Tongue (tissue), 2 donors: ENCODE data around the gene SLC7A6OS. TPM values are rescaled to one million over a fixed set of nuclear protein-coding genes. Genes with fewer than 3 reads are reported as not detected.

Experiments used
- DNase-seq: peaks from one replicate; pipeline ENCODE4 v3.0.0-alpha.2; 2015
- total RNA-seq: library from RNA; depleted of rRNA; stranded (reverse); fragments of >200 nt; gene quantifications from one replicate; pipeline ENCODE4 v1.2.3, GENCODE V29; 2014

SLC7A6OS gene
- total RNA-seq, 1 donor from 2014 or later, result 12.9 TPM

DNA sequence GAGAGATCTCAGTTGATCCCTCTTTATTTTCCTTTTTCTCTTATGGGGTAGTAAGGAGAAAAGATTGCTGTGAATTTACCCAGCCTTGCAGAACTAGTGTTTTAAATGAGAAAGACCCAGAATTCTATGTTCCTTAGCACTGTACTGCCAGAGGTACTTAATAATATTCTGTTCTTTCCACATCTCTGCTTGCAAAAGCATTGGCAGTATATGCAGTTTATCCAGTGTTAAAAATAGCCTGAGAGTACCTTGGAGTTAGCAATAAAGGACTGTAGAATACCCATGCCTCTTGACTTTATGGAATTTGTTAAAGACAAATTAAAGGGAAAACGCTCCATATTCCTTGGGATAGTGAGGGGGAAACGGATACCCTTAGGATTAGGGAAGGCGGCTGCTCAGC is 34.5 kb downstream of the SLC7A6OS start:
- DNase-seq, result no peak

DNA sequence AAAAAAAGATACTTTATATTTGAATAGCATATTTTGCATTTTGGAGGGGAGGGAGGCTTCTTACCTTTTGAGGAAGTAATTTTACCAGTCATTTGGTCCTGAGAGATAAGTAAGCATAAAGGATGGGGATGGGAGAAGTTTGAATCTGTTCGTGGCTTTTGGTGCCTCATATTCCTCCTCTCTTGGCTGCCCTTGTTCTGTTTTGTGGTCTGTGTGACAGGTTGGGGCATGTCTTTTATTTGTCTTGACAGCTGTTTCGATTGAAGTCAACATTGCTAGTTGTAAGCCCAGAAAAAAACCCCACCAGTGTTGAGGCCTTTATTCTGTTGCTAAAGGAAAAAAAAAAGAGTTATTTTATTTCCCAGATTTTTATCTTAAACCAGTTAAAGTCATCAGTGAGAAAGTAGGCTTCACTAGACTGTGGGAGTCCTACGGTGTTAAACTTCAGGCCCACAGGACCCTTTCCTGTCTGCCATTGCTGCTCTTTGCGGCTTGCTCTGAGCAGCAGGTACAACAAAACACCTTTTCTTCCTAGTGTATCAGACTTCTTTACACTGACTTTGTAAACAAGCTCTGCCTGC is 35.0 kb downstream of the SLC7A6OS start:
- DNase-seq, result no peak

DNA sequence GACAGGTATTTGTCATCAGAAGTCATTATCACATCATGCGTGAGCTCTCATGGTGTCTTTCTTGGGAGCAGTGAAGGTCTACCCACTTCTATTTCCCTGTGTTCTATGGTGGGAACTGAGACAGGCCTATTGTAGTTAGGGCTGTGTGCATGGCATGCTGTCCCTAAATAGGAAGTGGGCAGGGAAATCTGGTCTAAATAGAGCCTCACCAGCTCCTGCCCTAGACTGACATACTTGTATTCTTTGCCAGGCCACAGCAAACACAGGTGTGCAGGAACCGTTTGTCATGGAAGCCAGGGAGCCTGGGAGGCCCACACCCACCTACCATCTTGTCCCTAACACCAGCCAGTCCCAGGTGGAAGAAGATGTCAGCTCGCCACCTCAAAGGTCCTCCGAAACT is 36.3 kb downstream of the SLC7A6OS start:
- no peak for DNase-seq

GRCh38 chr16:68273896-68274295 is 36.9 kb downstream of the SLC7A6OS start:
- no peak for DNase-seq

DNA sequence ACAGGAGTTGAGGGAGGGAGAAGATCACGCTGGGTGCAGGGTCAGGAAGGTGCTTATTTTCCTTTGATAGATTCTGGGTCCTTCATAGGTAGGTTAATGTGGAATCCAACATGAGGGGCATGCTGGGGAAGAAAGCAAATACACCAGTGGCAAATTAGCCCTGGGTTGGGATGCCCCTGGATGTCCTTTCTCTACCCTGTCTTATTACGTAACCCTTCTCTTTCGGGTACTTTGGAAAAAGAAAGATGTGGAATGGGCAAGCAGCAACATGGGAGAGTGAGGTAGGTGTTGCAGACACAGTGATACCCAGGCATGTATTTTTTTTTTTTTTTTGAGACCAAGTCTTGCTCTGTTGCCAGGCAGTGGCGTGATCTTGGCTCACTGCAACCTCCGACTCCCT is 37.3 kb downstream of the SLC7A6OS start:
- DNase-seq, result no peak

DNA sequence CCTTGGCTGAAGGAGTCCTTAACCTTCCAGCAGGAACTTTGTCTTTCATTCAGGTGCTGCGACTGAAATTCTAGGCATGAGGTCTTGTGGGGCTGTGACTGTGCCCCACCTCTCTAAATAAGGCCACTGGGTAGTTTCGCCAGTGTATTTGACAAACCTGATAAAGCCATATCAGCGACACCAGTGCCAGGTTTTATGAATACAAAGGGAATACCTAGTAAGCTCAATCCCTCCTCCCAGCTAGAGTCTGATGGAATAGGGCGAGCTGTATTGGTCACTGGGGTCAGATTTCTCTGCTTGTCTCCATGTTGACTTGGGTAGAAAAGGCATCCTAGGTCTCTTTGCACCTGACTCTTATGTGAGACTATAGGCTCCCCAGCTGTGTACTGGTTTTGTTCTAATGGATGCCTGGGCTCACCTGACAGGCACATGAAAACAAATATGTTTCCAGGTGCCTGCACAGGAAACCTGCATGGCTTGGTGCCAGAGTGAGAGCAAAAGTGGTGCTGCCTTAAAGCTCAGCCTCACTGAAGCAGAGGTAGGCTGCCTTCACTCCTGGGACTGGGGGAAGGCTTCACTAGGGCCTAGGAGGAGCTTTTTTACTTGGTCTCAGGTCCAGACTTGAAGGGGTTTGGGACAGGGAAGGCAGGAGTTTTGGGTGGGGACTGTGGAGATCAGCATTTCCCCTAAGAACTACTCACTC is 38.1 kb downstream of the SLC7A6OS start:
- DNase-seq, result no peak

DNA sequence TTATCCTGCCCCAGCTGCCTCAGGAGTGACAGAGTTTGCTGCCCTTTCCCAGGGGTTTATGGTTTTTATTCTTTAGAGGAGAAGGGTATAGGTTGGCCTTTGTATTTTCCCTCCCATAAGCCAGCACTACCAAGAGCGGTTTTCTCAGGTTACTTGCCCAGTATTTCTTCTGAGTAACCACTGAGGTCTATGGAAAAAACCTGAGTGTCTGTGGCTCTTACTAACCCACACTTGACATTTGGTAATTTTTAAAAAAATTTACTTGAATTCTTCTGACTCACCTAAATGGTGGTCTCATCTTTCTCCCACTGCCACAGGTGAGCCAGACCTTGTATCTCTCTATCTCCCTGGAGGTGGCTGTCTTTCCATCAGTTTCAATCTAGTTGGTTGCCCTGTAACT is 40.4 kb downstream of the SLC7A6OS start:
- DNase-seq, result no peak

DNA sequence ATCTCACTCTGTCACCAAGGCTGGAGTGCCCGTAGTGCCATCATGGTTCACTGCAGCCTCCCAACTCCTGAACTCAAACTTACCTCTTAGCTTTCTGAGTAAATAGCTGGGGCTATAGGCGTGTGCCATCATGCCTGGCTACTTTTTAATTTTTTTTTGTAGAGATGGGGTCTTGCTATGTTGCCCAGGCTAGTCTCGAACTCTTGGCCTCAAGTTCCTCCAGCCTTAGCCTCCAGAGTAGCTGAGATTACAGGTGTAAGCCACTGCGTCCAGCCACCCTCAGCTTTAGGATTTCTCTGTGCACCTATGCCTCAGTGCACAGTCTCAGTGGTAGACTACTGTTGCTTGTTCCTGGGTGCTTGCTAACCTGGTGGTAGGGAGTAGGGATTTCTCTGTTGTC is 41.0 kb downstream of the SLC7A6OS start:
- no peak for DNase-seq

DNA sequence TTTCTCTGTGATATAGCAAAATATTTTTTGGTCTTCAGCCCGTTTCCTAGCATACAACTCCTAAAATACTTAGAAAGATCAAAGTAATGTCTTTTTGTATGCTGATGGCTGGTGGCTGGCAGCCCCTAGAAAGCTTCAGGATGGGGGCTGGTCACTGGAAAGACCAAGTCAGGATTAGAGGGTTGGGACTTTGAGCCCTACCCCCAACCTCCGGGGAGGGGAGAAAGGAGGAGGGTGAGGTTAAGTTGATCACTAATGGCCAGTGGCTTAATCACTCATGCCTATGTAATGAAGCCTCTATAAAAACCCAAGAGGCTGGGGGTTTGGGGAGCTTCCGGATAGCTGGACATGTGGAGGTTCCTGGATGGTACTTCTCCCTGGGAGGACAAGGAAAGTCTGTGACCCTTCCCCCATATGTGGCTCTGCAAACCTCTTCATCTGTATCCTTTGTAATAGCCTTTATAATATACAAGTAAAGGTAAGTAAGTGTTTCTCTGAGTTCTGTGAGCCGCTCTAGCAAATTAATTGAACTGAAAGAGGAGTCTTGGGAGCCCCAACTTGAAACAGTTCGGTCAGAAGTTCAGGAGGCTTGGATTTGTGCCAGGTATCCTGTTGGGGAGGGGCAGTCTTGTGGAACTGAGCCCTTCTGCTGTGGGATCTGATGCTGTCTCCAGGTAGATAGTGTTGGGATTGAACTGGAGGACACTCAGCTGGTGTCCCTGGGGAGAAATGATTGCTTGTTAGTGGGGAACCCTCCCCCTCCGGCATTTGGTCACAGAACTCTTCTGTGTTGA is 42.9 kb downstream of the SLC7A6OS start:
- no peak for DNase-seq

DNA sequence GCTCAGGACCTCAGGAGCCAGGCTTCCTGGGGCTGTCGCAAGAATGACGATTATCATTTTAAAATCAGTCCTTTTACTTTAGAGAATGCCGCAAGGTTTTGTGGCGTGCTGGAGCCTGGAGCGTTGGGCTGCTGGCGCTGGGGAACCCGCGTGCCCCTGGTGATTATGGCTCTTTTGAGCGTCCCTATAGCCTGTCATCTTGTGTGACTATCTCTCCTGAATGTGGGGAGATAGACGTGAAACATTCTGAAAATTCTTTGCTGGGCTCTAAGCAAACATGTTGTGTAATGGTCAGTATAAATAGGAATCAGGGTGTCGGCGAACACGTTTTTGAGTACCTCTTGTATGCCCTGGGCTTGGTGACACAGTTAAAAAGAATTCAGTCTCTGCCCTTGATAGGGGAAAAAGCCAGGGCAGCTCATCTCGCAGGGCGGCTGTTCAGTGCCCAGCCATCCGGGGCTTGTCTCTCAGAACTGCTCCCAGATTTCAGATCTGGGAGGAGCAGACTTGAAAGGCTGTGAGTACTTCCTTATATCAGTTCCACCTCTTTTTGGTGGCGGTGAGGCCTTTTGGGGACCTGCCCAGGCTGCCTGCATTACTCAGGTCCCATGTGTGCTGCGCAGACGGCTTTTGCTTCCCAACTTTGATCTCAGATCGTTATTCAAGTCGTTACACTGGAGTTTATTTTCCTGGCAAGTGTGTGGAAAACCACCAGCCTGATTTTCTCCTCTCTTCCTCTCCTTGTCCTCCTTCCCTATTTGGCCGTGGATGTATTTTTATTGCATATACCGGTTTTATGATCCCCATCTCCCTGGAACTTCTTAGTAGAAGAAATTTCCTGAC is 45.4 kb downstream of the SLC7A6OS start:
- DNase-seq, result peak; percentile 49

DNA sequence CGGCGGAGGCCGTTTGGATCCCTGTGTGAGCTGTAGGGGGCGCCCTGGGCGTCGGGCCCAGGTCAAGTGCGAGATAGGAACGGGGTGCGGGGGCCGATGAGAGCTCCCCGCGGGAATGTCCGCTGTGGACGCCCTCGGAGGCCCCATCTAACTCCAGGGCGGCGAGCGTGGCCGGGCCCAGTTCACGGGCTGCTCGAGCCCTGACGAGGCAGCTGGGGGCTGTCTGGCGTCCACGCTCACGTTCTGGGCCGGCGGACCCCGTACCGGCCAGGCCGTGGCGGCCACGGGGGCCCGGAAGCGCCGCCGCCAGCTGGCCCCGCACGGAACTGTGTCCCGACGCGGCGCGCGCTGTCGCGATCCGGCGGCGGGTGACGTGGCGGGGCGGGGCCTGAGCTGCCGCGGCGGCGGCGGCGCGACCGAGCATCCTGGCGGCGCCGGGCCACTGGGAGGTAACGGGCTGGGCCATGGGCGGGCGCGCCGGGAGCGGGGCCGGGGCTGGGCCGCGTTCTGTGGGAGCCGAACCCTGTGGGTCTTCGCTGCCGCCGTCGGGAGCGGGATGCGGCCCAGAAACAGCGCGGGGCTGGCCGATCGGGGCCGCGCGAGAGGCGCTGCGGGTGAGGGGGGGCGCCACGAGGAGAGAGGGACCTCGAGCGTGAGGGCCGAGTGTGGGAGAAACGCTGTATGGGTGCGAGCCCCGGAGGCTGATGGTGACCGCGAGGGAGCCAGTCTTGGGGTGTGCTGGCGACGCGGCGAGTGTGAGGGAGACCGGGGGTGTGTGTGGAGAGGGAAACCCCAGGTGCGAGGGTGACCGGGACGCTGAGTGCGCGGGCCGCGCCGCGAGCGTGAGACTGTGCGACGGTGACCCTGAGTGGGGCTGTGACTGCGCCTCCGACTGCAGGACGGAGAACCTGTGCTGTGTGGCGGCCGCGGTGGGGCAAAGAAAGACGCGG is 46.3 kb downstream of the SLC7A6OS start, which contains the start of gene SLC7A6:
Gene SLC7A6 (plus strand): TSS at position 399 of the 950 bp plus-strand sequence. CDS start 10,201 bp downstream, outside the sequence.
- peak; percentile 67 for DNase-seq

DNA sequence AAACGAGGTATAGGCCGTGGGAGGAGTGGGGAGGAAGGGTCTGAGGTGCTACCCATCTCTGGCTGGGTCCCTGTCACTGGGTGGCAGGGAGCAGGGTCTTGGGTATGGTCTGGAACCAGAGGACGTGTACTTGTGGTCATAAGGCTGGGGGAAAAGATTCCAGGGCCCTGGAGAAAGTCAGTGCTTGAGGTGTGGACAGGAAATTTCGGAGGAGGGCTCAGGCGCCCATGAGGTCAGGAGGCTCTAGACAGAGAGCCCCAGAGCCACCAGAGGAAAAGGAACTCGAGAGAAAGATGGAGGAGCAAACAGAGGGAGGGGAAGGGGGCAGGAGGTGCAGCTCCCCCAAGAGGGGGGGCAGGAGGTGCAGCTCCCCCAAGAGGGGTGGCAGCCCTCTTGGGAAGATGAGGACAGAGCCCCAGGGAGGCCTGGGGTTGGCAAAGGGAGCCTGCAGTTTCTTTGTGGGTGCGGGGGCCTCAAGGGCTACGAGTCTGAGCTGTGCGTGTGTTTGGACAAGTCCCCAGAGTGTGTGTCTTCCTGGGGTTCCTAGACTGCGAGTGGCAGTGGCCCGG is 47.1 kb downstream of the SLC7A6OS start:
- DNase-seq, result no peak

DNA sequence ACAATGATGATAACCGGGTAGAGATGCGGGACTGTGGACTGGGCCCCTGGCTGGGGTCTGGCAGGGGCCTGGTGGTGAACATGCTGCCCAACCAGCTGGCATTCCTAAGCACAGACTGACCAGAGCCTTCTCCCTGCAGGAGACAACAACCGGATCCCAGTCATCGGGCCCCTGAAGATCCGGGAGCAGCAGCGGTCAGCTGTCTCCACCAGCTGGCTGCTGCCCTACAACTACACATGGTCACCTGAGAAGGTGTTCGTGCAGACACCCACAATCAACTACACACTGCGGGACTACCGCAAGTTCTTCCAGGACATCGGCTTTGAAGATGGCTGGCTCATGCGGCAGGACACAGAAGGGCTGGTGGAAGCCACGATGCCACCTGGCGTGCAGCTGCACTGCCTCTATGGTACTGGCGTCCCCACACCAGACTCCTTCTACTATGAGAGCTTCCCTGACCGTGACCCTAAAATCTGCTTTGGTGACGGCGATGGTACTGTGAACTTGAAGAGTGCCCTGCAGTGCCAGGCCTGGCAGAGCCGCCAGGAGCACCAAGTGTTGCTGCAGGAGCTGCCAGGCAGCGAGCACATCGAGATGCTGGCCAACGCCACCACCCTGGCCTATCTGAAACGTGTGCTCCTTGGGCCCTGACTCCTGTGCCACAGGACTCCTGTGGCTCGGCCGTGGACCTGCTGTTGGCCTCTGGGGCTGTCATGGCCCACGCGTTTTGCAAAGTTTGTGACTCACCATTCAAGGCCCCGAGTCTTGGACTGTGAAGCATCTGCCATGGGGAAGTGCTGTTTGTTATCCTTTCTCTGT is 51.5 kb downstream of the SLC7A6OS start:
- DNase-seq, result no peak

DNA sequence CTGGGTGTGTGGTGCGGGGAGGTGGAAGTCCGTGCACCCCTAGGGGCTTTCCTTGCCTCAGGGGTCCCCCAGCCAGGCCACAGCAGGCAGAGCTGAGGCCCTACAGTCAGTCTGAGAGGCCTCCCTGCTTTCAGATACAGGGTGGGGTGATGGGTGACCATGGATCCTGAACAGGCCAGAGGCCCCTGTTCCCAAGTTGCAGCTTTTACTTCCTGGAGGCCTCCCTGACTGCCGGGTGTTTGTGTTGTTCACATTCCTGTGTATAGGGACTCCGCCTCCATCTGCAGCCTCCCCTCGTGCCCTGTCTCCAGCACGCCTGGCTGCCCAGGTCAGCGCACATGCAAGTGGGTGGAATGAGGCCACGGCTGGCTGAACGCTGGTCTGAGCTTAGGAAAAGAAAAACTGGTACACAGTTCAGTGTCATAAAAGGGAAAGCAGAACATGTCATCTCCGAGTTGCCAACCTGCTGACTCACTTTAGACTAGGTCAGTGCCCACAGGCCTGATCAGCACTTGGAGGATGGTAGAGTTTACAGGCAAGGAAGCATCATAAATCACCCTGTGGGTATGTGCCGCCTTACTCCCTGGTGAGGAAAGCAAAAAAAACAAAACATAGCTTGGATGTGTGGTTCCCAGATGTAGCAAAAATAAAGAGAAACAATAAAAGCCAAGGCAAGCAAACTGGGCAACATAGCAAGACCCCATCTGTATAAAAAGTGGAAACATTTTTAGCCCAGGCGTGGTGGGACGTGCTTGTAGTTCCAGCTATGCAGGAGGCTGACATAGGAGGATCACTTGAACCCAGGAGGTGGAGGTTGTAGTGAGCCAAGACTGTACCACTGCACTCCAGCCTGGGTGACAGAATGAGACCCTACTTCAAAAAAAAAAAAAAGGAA is 52.6 kb downstream of the SLC7A6OS start:
- DNase-seq, result no peak

GRCh38 chr16:68257251-68257905 is 53.4 kb downstream of the SLC7A6OS start:
- DNase-seq, result peak; percentile 60

DNA sequence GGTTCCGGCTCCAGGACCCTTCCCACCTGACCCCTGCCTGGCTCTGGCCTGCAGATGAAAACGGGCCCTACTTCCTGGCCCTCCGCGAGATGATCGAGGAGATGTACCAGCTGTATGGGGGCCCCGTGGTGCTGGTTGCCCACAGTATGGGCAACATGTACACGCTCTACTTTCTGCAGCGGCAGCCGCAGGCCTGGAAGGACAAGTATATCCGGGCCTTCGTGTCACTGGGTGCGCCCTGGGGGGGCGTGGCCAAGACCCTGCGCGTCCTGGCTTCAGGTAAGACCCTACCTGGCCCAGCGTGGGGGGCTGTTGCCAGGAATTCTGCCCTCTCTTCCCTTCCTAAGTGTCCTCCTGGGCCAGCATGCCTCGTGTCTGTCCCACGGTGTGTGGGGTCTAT is 55.0 kb downstream of the SLC7A6OS start:
- DNase-seq, result no peak

DNA sequence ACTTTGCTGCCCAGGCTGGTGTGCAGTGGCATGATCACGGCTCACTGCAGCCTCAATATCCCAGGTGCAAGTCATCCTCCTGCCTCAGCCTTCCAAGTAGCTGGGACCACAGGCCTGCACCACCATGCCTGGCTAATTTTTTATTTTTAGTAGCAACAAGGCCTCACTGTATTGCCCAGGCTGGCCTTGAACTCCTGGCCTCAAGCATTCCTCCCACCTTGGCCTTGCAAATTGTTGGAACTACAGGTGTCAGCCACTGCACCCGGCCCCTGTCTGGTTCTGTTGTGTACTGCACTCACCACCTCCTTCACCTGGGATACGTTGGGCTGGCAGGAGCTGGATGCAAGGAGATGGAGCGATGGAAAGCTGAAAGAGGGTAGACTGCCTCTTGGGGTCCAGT is 57.0 kb downstream of the SLC7A6OS start:
- no peak for DNase-seq

GRCh38 chr16:68252383-68252782 is 58.4 kb downstream of the SLC7A6OS start:
- no peak for DNase-seq
